ENCODE results near the gene JARID2.

JARID2 gene

GRCh38 chr6:15254070-15254975 is 8.5 kb downstream of the JARID2 start:
- Histone ChIP-seq H3K4me1 (ENCODE audit: control insufficient read depth in 1 of 2, insufficient read depth in 2 of 2, low read length in 2 of 2) (peaks cover 63 to 71% of the 10 kb centered on the region in 2 donors), H3K36me3 (ENCODE audit: control insufficient read depth in 1 of 2, insufficient read depth in 2 of 2, low read length in 2 of 2) (no peaks in the 10 kb centered on the region), H3K9ac (ENCODE audit: low read depth in 1 of 2, low read length in 2 of 2) (no peak overlapping the region), H3K27me3 (ENCODE audit: control insufficient read depth in 1 of 2, insufficient read depth in 2 of 2, low read length in 2 of 2) (no peaks in the 10 kb centered on the region), H3K27ac (ENCODE audit: low read depth, low read length) (no peak overlapping the region), H3K4me3 (ENCODE audit: low read depth in 1 of 2, low read length in 2 of 2) (no peak overlapping the region), H3K9me3 (ENCODE audit: control insufficient read depth in 1 of 2, low read length in 2 of 2) (no peaks in the 10 kb centered on the region)

GRCh38 chr6:15255481-15255880 is 9.6 kb downstream of the JARID2 start:
- H3K9me3 ChIP-seq (ENCODE audit: control insufficient read depth in 1 of 2, low read length in 2 of 2) = no peaks in the 10 kb centered on the region
- peak overlapping the region; percentile 32 for H3K27ac ChIP-seq (ENCODE audit: low read depth, low read length)
- H3K27me3 ChIP-seq (ENCODE audit: control insufficient read depth in 1 of 2, insufficient read depth in 2 of 2, low read length in 2 of 2) = no peaks in the 10 kb centered on the region
- H3K36me3 ChIP-seq (ENCODE audit: control insufficient read depth in 1 of 2, insufficient read depth in 2 of 2, low read length in 2 of 2) = no peaks in the 10 kb centered on the region
- peak overlapping the region in 1 of 2 donors; percentile 3 for H3K4me3 ChIP-seq (ENCODE audit: low read depth in 1 of 2, low read length in 2 of 2)
- H3K4me1 ChIP-seq (ENCODE audit: control insufficient read depth in 1 of 2, insufficient read depth in 2 of 2, low read length in 2 of 2) = peaks cover 68 to 77% of the 10 kb centered on the region in 2 donors
- peak overlapping the region; percentile 11 to 34 for H3K9ac ChIP-seq (ENCODE audit: low read depth in 1 of 2, low read length in 2 of 2)

DNA sequence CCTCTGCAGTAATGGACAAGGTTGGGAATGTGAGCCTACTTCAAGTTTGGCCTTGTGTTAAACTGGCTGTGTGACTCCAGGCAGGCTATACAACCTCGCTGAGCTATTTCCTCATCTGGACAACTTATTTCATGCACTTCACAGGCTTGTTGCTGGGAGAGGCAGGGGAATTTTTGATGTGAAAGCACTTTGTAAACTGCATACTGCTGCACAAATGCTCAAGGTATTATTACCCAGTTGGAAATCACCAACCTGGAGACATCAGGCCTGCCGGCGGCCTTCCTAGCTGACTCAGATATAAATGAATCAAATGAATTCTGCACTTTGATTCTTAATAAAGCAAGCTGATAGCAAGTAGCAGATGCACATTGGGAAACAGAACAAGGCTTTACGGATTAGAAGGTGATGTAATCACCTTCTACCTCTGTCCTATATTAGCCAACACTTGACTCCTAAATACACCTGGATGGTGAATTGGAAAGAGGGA is 10.1 kb downstream of the JARID2 start:
- no peaks in the 10 kb centered on the region for H3K27me3 ChIP-seq (ENCODE audit: control insufficient read depth in 1 of 2, insufficient read depth in 2 of 2, low read length in 2 of 2)
- H3K4me1 ChIP-seq (ENCODE audit: control insufficient read depth in 1 of 2, insufficient read depth in 2 of 2, low read length in 2 of 2) = peaks cover 68 to 80% of the 10 kb centered on the region in 2 donors
- H3K36me3 ChIP-seq (ENCODE audit: control insufficient read depth in 1 of 2, insufficient read depth in 2 of 2, low read length in 2 of 2) = no peaks in the 10 kb centered on the region
- H3K9me3 ChIP-seq (ENCODE audit: control insufficient read depth in 1 of 2, low read length in 2 of 2) = no peaks in the 10 kb centered on the region
- peak overlapping the region; percentile 32 for H3K27ac ChIP-seq (ENCODE audit: low read depth, low read length)
- peak overlapping the region; percentile 27 to 34 for H3K9ac ChIP-seq (ENCODE audit: low read depth in 1 of 2, low read length in 2 of 2)
- H3K4me3 ChIP-seq (ENCODE audit: low read depth in 1 of 2, low read length in 2 of 2) = peak overlapping the region in 1 of 2 donors; percentile 3

DNA sequence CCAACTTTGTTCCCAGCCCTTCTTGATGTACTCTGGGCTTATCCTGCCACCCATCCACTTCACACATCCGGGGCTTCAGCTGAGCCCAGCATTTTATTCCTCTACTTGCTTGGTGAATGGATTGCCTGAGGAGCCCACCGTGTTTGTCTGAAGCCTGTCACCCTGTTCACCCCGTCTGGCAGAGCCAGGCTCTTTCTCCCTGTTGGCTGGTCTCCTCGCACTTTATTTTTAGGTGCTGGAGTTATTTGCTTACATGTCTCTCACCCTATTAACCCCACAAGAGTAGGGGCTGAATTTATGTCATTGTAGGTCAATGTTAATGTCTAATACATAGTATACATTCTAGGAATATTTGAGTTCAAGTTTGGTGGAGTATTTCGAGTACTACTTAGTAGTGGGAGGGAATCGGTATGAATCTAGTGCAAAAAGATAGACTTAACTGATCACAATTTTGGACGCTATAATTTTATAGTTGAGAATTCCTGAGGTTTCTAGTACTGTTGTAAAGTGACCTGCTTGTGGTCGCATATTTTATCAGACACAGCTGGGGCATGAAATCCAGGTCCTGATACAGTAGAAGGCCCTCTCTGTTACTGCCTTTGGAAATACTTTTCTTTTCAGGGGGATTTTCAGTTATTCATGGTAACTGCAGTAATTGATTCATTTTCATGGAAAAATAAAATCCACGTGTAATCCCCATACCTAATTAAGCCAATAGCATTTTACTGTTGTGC is 10.8 kb downstream of the JARID2 start:
- H3K9ac ChIP-seq (ENCODE audit: low read depth in 1 of 2, low read length in 2 of 2) = peak overlapping the region; percentile 20 to 27
- no peaks in the 10 kb centered on the region for H3K9me3 ChIP-seq (ENCODE audit: control insufficient read depth in 1 of 2, low read length in 2 of 2)
- H3K27ac ChIP-seq (ENCODE audit: low read depth, low read length) = no peak overlapping the region
- peaks cover 72 to 76% of the 10 kb centered on the region in 2 donors for H3K4me1 ChIP-seq (ENCODE audit: control insufficient read depth in 1 of 2, insufficient read depth in 2 of 2, low read length in 2 of 2)
- no peaks in the 10 kb centered on the region for H3K27me3 ChIP-seq (ENCODE audit: control insufficient read depth in 1 of 2, insufficient read depth in 2 of 2, low read length in 2 of 2)
- no peak overlapping the region for H3K4me3 ChIP-seq (ENCODE audit: low read depth in 1 of 2, low read length in 2 of 2)
- no peaks in the 10 kb centered on the region for H3K36me3 ChIP-seq (ENCODE audit: control insufficient read depth in 1 of 2, insufficient read depth in 2 of 2, low read length in 2 of 2)

- H3K4me1 ChIP-seq (ENCODE audit: control insufficient read depth in 1 of 2, insufficient read depth in 2 of 2, low read length in 2 of 2) = peaks cover 65 to 68% of the 10 kb centered on the region in 2 donors
- no peak overlapping the region for H3K4me3 ChIP-seq (ENCODE audit: low read depth in 1 of 2, low read length in 2 of 2)
- H3K9ac ChIP-seq (ENCODE audit: low read depth in 1 of 2, low read length in 2 of 2) = no peak overlapping the region
- no peaks in the 10 kb centered on the region for H3K36me3 ChIP-seq (ENCODE audit: control insufficient read depth in 1 of 2, insufficient read depth in 2 of 2, low read length in 2 of 2)
- no peaks in the 10 kb centered on the region for H3K9me3 ChIP-seq (ENCODE audit: control insufficient read depth in 1 of 2, low read length in 2 of 2)
- no peaks in the 10 kb centered on the region for H3K27me3 ChIP-seq (ENCODE audit: control insufficient read depth in 1 of 2, insufficient read depth in 2 of 2, low read length in 2 of 2)
- no peak overlapping the region for H3K27ac ChIP-seq (ENCODE audit: low read depth, low read length)
Observed at GRCh38 chr6:15257357-15258132, 11.7 kb downstream of the JARID2 start.

GRCh38 chr6:15259766-15260098 is 13.9 kb downstream of the JARID2 start:
- no peak overlapping the region for H3K27ac ChIP-seq (ENCODE audit: low read depth, low read length)
- peaks cover 60 to 62% of the 10 kb centered on the region in 2 donors for H3K4me1 ChIP-seq (ENCODE audit: control insufficient read depth in 1 of 2, insufficient read depth in 2 of 2, low read length in 2 of 2)
- no peaks in the 10 kb centered on the region for H3K27me3 ChIP-seq (ENCODE audit: control insufficient read depth in 1 of 2, insufficient read depth in 2 of 2, low read length in 2 of 2)
- no peaks in the 10 kb centered on the region for H3K36me3 ChIP-seq (ENCODE audit: control insufficient read depth in 1 of 2, insufficient read depth in 2 of 2, low read length in 2 of 2)
- H3K9me3 ChIP-seq (ENCODE audit: control insufficient read depth in 1 of 2, low read length in 2 of 2) = no peaks in the 10 kb centered on the region
- no peak overlapping the region for H3K4me3 ChIP-seq (ENCODE audit: low read depth in 1 of 2, low read length in 2 of 2)
- no peak overlapping the region for H3K9ac ChIP-seq (ENCODE audit: low read depth in 1 of 2, low read length in 2 of 2)

DNA sequence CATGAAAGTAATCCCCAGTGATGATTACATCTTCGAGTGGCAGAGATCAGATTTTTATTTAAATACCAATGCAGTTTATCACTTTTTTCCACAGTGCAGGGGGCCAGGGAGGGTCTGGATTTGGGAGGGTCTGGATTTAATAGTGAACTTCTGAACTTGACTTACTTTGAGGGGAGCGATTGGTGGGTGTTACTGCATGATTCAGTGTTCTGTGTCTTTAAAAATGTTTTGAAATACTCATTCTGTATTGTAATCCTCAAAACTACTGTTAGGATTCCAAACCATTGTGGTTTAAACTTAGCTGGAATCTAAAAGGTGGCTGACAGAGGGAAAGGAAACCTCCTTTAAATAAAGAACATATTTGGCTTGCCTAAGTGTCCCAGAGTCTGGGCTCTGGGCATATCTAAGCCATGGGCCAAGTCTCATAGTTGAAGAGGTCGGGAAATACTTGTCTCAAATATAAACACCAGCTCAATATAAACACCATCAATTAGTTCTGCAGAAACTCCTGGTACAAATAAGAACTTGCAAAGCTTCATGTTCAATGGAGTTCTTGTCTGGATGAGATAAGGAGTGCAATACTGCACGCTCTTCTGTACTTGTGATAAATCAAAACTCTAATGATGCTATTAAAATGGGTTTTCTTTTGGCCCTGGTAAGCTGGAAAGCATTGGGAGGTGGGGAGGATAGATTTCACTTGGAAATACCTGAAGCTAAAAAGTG is 14.4 kb downstream of the JARID2 start:
- Histone ChIP-seq H3K27ac (ENCODE audit: low read depth, low read length) (no peak overlapping the region), H3K27me3 (ENCODE audit: control insufficient read depth in 1 of 2, insufficient read depth in 2 of 2, low read length in 2 of 2) (no peaks in the 10 kb centered on the region), H3K9me3 (ENCODE audit: control insufficient read depth in 1 of 2, low read length in 2 of 2) (no peaks in the 10 kb centered on the region), H3K4me3 (ENCODE audit: low read depth in 1 of 2, low read length in 2 of 2) (no peak overlapping the region), H3K9ac (ENCODE audit: low read depth in 1 of 2, low read length in 2 of 2) (no peak overlapping the region), H3K4me1 (ENCODE audit: control insufficient read depth in 1 of 2, insufficient read depth in 2 of 2, low read length in 2 of 2) (peaks cover 61 to 64% of the 10 kb centered on the region in 2 donors), H3K36me3 (ENCODE audit: control insufficient read depth in 1 of 2, insufficient read depth in 2 of 2, low read length in 2 of 2) (no peaks in the 10 kb centered on the region)

GRCh38 chr6:15263780-15264374 is 18.0 kb downstream of the JARID2 start:
- no peaks in the 10 kb centered on the region for H3K27me3 ChIP-seq (ENCODE audit: control insufficient read depth in 1 of 2, insufficient read depth in 2 of 2, low read length in 2 of 2)
- H3K9me3 ChIP-seq (ENCODE audit: control insufficient read depth in 1 of 2, low read length in 2 of 2) = no peaks in the 10 kb centered on the region
- no peak overlapping the region for H3K9ac ChIP-seq (ENCODE audit: low read depth in 1 of 2, low read length in 2 of 2)
- no peaks in the 10 kb centered on the region for H3K36me3 ChIP-seq (ENCODE audit: control insufficient read depth in 1 of 2, insufficient read depth in 2 of 2, low read length in 2 of 2)
- peaks cover 60 to 62% of the 10 kb centered on the region in 2 donors for H3K4me1 ChIP-seq (ENCODE audit: control insufficient read depth in 1 of 2, insufficient read depth in 2 of 2, low read length in 2 of 2)
- no peak overlapping the region for H3K4me3 ChIP-seq (ENCODE audit: low read depth in 1 of 2, low read length in 2 of 2)
- no peak overlapping the region for H3K27ac ChIP-seq (ENCODE audit: low read depth, low read length)

DNA sequence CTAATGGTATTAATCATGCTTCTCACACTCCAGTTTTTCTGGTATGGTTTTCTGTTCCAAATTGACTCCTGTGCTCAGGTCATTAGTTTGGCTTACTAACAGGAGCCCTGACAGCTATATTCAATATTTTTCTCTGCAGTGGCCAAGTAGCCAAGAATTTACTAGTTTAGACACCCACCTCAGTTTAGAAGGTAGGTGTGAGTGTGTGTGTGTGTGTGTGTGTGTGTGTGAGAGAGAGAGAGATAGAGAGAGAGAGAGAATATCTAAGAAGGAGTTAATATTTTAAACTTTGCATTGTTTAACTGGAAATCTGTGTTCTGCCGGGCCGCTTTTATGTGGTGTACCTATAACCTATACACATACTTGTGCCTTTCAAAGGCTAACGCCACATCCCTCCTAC is 18.5 kb downstream of the JARID2 start:
- H3K27ac ChIP-seq (ENCODE audit: low read depth, low read length) = no peak overlapping the region
- H3K9me3 ChIP-seq (ENCODE audit: control insufficient read depth in 1 of 2, low read length in 2 of 2) = no peaks in the 10 kb centered on the region
- no peak overlapping the region for H3K4me3 ChIP-seq (ENCODE audit: low read depth in 1 of 2, low read length in 2 of 2)
- no peaks in the 10 kb centered on the region for H3K27me3 ChIP-seq (ENCODE audit: control insufficient read depth in 1 of 2, insufficient read depth in 2 of 2, low read length in 2 of 2)
- peaks cover 59% of the 10 kb centered on the region in 2 donors for H3K4me1 ChIP-seq (ENCODE audit: control insufficient read depth in 1 of 2, insufficient read depth in 2 of 2, low read length in 2 of 2)
- no peaks in the 10 kb centered on the region for H3K36me3 ChIP-seq (ENCODE audit: control insufficient read depth in 1 of 2, insufficient read depth in 2 of 2, low read length in 2 of 2)
- no peak overlapping the region for H3K9ac ChIP-seq (ENCODE audit: low read depth in 1 of 2, low read length in 2 of 2)

All from duodenal mucosa (tissue), 2 donors.